Right renal pelvis (tissue), 4 donors: ENCODE data around the gene IP6K3. TPM values are rescaled to one million over a fixed set of nuclear protein-coding genes. Genes with fewer than 3 reads are reported as not detected.

Source experiments
- DNase-seq, 4 donors: peaks; one replicate each; pipeline ENCODE4 v3.0.0-alpha.2; 2013; ENCODE audit warnings: low read depth in 4 of 4, low spot score in 3 of 4, missing footprints in 1 of 4
- polyA plus RNA-seq, 4 donors: library from polyadenylated mRNA; unstranded; fragments of 120-200 nt; gene quantifications; one replicate each; pipeline ENCODE4 v1.2.1, GENCODE V29; 2013; ENCODE audit not compliant: insufficient read length in 4 of 4

Gene IP6K3, protein sequence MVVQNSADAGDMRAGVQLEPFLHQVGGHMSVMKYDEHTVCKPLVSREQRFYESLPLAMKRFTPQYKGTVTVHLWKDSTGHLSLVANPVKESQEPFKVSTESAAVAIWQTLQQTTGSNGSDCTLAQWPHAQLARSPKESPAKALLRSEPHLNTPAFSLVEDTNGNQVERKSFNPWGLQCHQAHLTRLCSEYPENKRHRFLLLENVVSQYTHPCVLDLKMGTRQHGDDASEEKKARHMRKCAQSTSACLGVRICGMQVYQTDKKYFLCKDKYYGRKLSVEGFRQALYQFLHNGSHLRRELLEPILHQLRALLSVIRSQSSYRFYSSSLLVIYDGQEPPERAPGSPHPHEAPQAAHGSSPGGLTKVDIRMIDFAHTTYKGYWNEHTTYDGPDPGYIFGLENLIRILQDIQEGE
- polyA plus RNA-seq: 1 to 10 TPM in 2 of 4 donors, under 1 TPM in 2; 0.60 to 1.3 (median 0.94) TPM

GRCh38 chr6:33746651-33747100 lies at the start of gene IP6K3:
TSS of gene IP6K3 (minus strand) at chr6:33746905. CDS start at chr6:33735476, 11,429 bp downstream.
- DNase-seq: no peak

GRCh38 chr6:33794910-33795623 lies 48.4 kb upstream of the IP6K3 start:
- no peak for DNase-seq

DNA sequence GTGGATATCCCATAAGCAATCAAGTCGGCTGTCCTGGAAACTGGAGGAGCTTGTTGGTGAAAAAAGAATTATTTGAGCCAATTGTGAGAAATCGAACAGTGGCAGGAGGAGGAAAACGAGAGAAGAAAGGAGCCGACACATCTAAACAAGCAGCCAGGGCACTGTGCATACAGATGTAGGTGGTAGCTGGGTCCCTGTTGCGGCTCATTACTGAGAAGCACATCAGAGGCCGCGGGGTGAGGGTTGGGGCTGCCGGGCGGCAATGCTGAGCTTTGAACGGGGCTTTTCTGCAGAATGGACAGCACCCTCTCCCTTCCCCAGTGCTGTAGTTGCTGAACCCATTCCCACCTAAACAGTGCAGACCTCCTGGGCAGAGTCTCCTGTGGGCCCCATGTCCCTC lies 46.3 kb upstream of the IP6K3 start:
- DNase-seq: no peak

DNA sequence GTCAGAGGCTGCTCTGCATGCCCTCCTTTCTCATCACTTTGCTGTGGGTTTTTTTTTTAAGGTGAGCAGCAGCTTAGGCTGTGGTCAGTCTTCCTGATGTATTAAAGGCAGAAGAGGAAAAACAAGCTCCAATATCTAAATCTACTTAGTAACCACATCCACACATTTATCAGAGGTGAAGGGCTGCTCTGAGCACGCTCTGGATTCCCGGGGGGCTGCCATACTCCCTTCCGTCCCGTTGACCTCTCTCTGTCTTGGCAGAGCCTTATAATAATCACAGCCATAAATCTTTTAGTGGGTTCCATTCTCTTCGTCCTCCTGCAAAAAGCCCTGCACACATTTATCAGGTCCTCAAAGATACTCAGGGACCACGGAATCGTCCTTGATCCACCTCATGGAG lies 44.9 kb upstream of the IP6K3 start:
- DNase-seq: no peak

GRCh38 chr6:33790910-33791309 lies 44.2 kb upstream of the IP6K3 start:
- no peak for DNase-seq

- DNase-seq: no peak
Measured at GRCh38 chr6:33790379-33790778, 43.7 kb upstream of the IP6K3 start.

DNA sequence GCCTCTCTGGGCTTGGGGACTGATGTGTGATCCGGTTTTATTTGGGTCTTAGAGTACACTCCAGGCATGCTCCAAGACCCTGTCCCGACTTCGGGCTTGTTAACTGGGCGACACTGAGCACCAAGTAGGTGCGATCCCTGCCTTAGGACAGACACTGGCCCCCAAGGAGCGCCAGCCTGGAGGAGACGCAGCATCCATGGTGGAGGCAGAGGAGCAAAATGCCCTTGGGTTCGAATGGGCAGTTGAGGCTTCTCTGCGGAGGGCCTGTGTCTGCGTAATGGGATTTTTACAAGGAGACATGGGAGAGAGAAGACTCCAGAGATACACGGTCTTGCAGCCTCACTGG lies 42.8 kb upstream of the IP6K3 start:
- DNase-seq: no peak

- DNase-seq: peak; percentile 84 to 91 (median 89)
Measured at GRCh38 chr6:33788694-33789549, 42.2 kb upstream of the IP6K3 start, which contains the start of gene LEMD2. TSS of gene LEMD2 (minus strand) at chr6:33789130. CDS start at chr6:33789116, 14 bp downstream.

- DNase-seq: peak in 1 of 4 donors; percentile 35
Measured at GRCh38 chr6:33787954-33788693, 41.4 kb upstream of the IP6K3 start.

GRCh38 chr6:33787346-33787953 lies 40.7 kb upstream of the IP6K3 start:
- no peak for DNase-seq

DNA sequence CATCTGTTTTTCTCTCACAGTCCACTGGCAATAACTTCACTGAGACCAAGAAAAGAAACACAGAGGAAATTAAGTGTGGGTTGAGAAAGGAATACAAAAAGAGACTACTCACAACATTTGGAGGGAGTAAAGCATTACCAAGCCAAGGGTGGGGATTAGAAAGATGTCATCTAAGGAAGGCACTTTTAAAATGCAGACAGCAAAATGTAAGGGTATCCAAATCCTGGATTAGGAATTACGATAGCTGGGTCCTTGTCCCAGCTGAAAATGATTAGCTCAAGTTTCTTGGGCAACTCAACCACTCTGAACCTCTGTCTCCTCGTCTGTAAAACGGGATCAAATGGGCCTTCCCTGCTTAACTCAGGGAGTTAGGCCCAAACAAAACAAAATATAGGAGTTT lies 40.0 kb upstream of the IP6K3 start:
- no peak for DNase-seq

- no peak for DNase-seq
Measured at GRCh38 chr6:33785778-33786177, 39.1 kb upstream of the IP6K3 start.

DNA sequence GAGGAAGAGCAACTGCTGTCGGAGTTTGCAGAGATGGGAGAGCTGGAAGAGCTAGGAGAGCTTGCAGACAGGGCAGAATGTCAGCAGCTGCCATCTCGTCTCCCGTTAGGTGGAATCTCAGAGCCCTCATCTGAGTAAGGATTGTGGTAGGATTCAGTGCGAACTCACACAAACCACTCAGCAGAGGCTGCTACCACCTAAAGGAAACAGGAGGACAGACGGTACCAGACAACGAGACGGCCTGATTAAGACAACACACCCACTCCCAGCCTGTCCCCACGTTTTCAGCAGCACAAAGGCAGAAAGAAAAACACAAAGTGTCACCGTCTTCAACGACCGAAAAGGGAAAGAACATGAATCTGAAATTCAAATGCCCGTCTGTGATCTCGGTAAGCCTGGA lies 38.1 kb upstream of the IP6K3 start:
- DNase-seq: no peak

- no peak for DNase-seq
Measured at GRCh38 chr6:33783781-33784520, 37.2 kb upstream of the IP6K3 start.

DNA sequence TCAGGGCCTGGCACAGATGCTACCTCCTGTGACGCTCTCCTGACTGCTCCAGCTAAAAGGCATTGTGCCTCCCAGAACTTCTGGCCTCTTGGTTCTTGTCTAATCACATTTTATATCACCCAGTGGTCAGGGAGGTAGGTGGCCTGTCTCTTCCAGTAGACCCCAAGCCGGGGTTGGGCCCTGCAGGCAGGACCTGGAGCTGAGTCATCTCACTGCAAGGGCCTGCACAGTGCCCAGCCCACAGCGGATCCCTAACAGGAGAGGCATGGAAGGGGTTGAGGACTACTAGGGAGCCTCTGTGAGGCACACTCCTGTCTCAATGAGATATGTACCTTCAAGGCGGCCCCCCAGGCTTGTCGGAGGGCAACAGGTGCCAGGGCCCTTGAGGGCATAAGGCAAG lies 35.9 kb upstream of the IP6K3 start:
- DNase-seq: no peak

DNA sequence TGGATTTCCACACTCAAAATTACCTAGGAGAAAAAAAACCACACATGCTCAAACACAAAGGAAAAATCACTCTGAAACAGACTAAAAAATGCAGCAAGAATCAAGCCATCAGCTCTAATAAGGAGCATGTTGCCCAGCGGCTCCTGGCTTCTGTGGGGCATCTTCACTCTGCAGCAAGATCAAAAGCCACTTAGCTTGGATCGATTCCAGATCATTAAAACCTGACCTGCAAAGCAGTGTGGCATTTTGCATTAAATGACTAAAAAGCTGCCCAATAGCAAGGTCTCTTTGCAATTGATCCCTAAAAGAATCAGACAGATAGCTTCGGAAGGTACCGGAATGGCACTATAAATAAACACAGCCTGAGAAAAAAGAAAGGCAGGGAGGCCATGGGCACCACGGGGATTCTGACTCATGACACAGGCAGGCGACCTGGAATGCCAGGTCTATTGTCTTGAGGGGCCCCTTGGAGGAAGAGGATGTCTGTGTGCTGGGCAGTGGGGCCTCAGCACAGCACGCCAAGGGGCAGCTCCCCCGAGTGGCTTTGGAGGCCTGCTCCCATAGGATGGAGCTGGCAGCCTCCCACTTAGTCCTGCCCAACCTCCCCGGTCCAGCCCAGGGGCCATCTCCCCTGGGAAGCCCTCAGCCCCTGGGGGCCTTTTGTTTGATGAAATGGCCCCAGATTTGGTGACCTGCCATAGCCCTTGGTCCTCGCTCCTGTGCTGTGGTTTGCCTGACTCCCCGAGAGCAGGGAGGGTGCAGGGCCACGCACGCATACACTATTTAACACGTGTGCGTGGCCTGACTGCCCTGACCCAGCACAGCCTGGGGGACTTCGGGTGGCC lies 34.6 kb upstream of the IP6K3 start:
- DNase-seq: no peak

DNA sequence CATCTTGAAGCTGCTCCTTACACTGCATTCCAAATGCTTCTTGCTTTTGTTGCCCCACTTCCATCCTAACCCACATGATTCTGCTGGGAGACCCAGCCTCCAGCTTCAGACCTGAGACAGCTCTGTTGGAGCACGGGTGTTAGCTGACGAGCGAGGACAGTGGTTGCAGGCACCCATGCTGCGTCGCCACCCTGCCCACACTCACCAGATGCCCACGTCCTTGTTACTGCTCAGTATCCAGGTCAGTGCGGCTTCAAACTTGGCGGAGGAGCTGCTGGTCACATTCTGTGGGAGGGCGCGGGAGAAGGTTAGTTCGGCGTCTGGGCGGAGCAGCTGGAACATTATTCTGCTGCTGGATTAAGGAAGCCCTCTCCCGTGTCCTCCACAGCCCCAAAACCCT lies 33.2 kb upstream of the IP6K3 start:
- no peak for DNase-seq

DNA sequence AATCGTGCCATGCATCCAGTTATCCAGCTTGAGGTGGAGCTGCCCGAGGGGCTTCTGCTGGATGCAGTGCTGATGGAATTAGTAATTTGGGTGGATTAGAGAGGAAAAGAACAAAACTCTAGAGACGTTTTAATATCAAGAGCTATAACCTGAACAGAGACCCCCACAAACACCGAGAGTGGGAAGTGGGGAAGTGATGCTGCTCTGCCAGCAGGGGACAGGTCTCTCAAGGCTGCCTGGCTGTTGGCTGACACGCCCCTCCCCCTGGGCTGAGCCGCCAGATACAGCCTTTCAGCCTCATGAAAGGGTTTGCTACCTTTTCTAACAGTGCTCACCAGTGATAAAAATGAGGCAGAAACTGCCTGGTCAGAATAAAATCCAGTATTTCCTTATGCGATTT lies 32.6 kb upstream of the IP6K3 start:
- DNase-seq: no peak
